AG09319 (cell line): Measurements from ENCODE around the gene AFDN.

Experiments
- DNase-seq: peaks from one replicate; pipeline ENCODE4 v3.0.0-alpha.2; 2010; ENCODE audit warnings: low read depth; ENCODE audit errors: extremely low read depth
- TF ChIP-seq, protein P1 (sequence below): IDR thresholded peaks from 2 replicates; pipeline ENCODE4 v1.5.1; 2011; ENCODE audit warnings: low read depth, mild to moderate bottlenecking, inconsistent platforms, low read length, moderate library complexity

AFDN gene

GRCh38 chr6:167946604-167947003 lies 119.9 kb downstream of the AFDN start:
- DNase-seq = no peak
- TF ChIP-seq, protein P1, sequence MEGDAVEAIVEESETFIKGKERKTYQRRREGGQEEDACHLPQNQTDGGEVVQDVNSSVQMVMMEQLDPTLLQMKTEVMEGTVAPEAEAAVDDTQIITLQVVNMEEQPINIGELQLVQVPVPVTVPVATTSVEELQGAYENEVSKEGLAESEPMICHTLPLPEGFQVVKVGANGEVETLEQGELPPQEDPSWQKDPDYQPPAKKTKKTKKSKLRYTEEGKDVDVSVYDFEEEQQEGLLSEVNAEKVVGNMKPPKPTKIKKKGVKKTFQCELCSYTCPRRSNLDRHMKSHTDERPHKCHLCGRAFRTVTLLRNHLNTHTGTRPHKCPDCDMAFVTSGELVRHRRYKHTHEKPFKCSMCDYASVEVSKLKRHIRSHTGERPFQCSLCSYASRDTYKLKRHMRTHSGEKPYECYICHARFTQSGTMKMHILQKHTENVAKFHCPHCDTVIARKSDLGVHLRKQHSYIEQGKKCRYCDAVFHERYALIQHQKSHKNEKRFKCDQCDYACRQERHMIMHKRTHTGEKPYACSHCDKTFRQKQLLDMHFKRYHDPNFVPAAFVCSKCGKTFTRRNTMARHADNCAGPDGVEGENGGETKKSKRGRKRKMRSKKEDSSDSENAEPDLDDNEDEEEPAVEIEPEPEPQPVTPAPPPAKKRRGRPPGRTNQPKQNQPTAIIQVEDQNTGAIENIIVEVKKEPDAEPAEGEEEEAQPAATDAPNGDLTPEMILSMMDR = no peak

- DNase-seq = no peak
- TF ChIP-seq, protein P1 = no peak
Measured at GRCh38 chr6:167947716-167948115, 121.0 kb downstream of the AFDN start.

DNA sequence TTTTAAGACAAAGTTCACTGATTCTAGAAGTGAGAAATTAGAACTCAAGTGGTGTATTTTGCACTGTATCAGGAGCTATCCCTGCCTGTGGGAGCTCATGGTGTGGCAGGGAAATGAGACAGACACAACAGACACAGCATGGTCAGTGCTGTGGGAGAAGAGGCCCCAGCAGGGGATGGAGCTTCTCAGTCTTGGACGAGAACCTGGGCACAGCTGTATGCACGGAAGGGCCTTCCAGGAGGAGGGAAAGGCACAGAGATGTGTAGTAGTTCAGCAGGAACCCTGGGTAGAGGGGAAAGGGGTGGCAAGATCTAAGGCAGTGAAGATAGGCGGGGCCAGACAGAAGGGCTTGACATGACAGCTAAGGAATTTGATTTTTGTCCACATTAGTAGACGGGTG lies 122.0 kb downstream of the AFDN start:
- DNase-seq = no peak
- TF ChIP-seq, protein P1 = no peak

GRCh38 chr6:167949121-167949684 lies 122.5 kb downstream of the AFDN start:
- TF ChIP-seq, protein P1 = no peak
- no peak for DNase-seq

- no peak for DNase-seq
- TF ChIP-seq, protein P1 = no peak
Measured at GRCh38 chr6:167951781-167952511, 125.2 kb downstream of the AFDN start.

DNA sequence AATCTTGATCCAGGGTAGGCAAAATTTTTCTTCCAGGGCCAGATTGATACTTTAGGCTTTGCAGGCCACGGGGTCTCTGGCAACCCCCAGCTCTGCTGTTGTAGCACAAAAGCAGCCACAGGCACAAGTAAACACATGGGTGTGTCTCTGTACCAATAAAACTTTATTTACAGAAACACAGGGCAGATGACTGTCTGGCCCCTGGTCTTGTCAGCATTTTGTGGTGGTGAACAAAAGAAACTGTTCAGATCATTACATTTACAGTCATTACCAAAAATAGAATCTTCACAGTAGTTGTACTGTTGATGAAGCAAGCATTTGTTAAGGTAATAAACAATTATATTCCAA lies 125.8 kb downstream of the AFDN start:
- TF ChIP-seq, protein P1 = no peak
- no peak for DNase-seq

- TF ChIP-seq, protein P1 = no peak
- DNase-seq = no peak
Measured at GRCh38 chr6:167953551-167953950, 126.8 kb downstream of the AFDN start.
